ENCODE data around the gene RAPGEF1. TPM values are rescaled to one million over a fixed set of nuclear protein-coding genes. Genes with fewer than 3 reads are reported as not detected.
A peak's percentile ranks its signal among the peaks of the same experiment; 100 is the strongest.

Gene RAPGEF1
- total and polyA plus RNA-seq, 11 donors: 50.6 to 161 (median 115) TPM

- TF ChIP-seq CTCF (IDR thresholded peaks at IDR 0.05) (no peak), POLR2A (IDR thresholded peaks at IDR 0.05) (no peak)
- 36 to 48% (median 39%) methylated on average over 13 of the region's 13 CpGs for WGBS, 4 donors
- Histone ChIP-seq H3K9me3 (no peaks in the 10 kb centered on the region), H3K36me3 (peaks cover 0 to 2% (median 0%) of the 10 kb centered on the region in 9 donors), H3K4me1 (peaks cover 6 to 99% (median 62%) of the 10 kb centered on the region in 12 donors), H3K27ac (peak overlapping the region; percentile 58 to 93 (median 81)), H3K4me3 (peak overlapping the region; percentile 12 to 61 (median 44)), H3K27me3 (no peaks in the 10 kb centered on the region)
- ATAC-seq (peak; percentile 81 to 97 (median 92)), DNase-seq (peak; percentile 58 to 90 (median 75))
- intact Hi-C loops (cut with DNase I): loop anchor here in 4 of 10 donors (2.0 to 5.0 kb wide), 2 partner anchors 28 to 36 kb away; no protein-coding TSS in a partner anchor
Measured at GRCh38 chr9:131708226-131709002, 31.5 kb downstream of the RAPGEF1 start.

- ATAC-seq (peak in 3 of 4 donors; percentile 37 to 58 (median 51)), DNase-seq (no peak)
- H3K27me3 ChIP-seq: no peaks in the 10 kb centered on the region
- peak overlapping the region; percentile 7 to 61 (median 44) for H3K4me3 ChIP-seq
- intact Hi-C loops (cut with DNase I): loop anchor here in 4 of 10 donors (2.0 to 5.0 kb wide), 2 partner anchors 29 to 35 kb away; no protein-coding TSS in a partner anchor
- peaks cover 0 to 2% (median 0%) of the 10 kb centered on the region in 9 donors for H3K36me3 ChIP-seq
- H3K27ac ChIP-seq: peak overlapping the region; percentile 58 to 93 (median 81)
- TF ChIP-seq CTCF (IDR thresholded peaks at IDR 0.05) (no peak), POLR2A (IDR thresholded peaks at IDR 0.05) (no peak)
- 34 to 42% (median 37%) methylated on average over 4 of the region's 4 CpGs for WGBS, 4 donors
- H3K9me3 ChIP-seq: no peaks in the 10 kb centered on the region
- H3K4me1 ChIP-seq: peaks cover 6 to 98% (median 57%) of the 10 kb centered on the region in 12 donors
Measured at GRCh38 chr9:131707733-131708157, 32.1 kb downstream of the RAPGEF1 start.

- H3K36me3 ChIP-seq: peaks cover 0 to 2% (median 0%) of the 10 kb centered on the region in 9 donors
- intact Hi-C loops (cut with DNase I): loop anchor here in 3 of 10 donors (5.0 kb wide), 1 partner anchor 35 kb away; no protein-coding TSS in a partner anchor
- ATAC-seq (no peak), DNase-seq (no peak)
- TF ChIP-seq POLR2A (IDR thresholded peaks at IDR 0.05): no peak
- no peak for TF ChIP-seq CTCF (IDR thresholded peaks at IDR 0.05)
- H3K27ac ChIP-seq: peak overlapping the region; percentile 58 to 93 (median 81)
- H3K27me3 ChIP-seq: no peaks in the 10 kb centered on the region
- no peaks in the 10 kb centered on the region for H3K9me3 ChIP-seq
- 65 to 69% (median 67%) methylated on average over 5 of the region's 5 CpGs for WGBS, 4 donors
- H3K4me1 ChIP-seq: peaks cover 6 to 99% (median 55%) of the 10 kb centered on the region in 12 donors
- H3K4me3 ChIP-seq: peak overlapping the region; percentile 7 to 61 (median 44)
Measured at GRCh38 chr9:131707050-131707449, 32.8 kb downstream of the RAPGEF1 start.

- H3K36me3 ChIP-seq: peaks cover 0 to 2% (median 0%) of the 10 kb centered on the region in 9 donors
- no peak for ATAC-seq
- H3K27ac ChIP-seq: peak overlapping the region; percentile 34 to 93 (median 81)
- peak overlapping the region in 10 of 12 donors; percentile 13 to 61 (median 48) for H3K4me3 ChIP-seq
- TF ChIP-seq CTCF (IDR thresholded peaks at IDR 0.05) (no peak), POLR2A (IDR thresholded peaks at IDR 0.05) (no peak)
- H3K9me3 ChIP-seq: no peaks in the 10 kb centered on the region
- intact Hi-C loops (cut with DNase I): loop anchor here in 3 of 10 donors (5.0 kb wide), 1 partner anchor 34 kb away; no protein-coding TSS in a partner anchor
- DNase-seq: no peak
- WGBS, 4 donors: 61 to 76% (median 71%) methylated on average over 6 of the region's 6 CpGs
- H3K4me1 ChIP-seq: peaks cover 6 to 99% (median 56%) of the 10 kb centered on the region in 12 donors
- no peaks in the 10 kb centered on the region for H3K27me3 ChIP-seq
Measured at GRCh38 chr9:131706608-131706970, 33.3 kb downstream of the RAPGEF1 start.
